Measurements from ENCODE around the gene MUSTN1. TPM values are rescaled to one million over a fixed set of nuclear protein-coding genes. Genes with fewer than 3 reads are reported as not detected.

The MUSTN1 gene
- total RNA-seq, 1 experiment from 2014 or later = 0.49 TPM

- in situ Hi-C loops (cut with HindIII; ENCODE audit: low pct_unique_long_range_greater_than_20kb, low sequenced_read_pairs) (no loop called here), intact Hi-C loops (cut with micrococcal nuclease; ENCODE audit: unreplicated experiment) (no loop called here)
- no peaks in the 10 kb centered on the region for H3K27me3 ChIP-seq (ENCODE audit: control insufficient read depth, insufficient read depth, low read length)
- DNase-seq (ENCODE audit: low read depth, low spot score) (no peak), ATAC-seq (no peak)
- H3K36me3 ChIP-seq (ENCODE audit: control insufficient read depth, insufficient read depth, low read length) = no peaks in the 10 kb centered on the region
- no peak overlapping the region for H3K4me3 ChIP-seq (ENCODE audit: low read depth in 2 of 2, low read length in 2 of 2)
- TF ChIP-seq TCF7L2 (IDR thresholded peaks at IDR 0.05; ENCODE audit: low read depth, low read length) (no peak), CTCF (IDR thresholded peaks at IDR 0.05) (no peak)
- ChIA-PET POLR2A (no interaction called here), CTCF (no interaction called here)
- no peaks in the 10 kb centered on the region for H3K9me3 ChIP-seq (ENCODE audit: control insufficient read depth, insufficient read depth, low read depth, low read length)
- H3K4me1 ChIP-seq (ENCODE audit: control insufficient read depth, insufficient read depth, low read length) = no peaks in the 10 kb centered on the region
- BruUV-seq (replicated peaks) = no TSS peak
- H3K27ac ChIP-seq (ENCODE audit: low read length) = no peak overlapping the region
Observed at GRCh38 chr3:52793702-52794611, 40.9 kb downstream of the MUSTN1 start.

- Histone ChIP-seq H3K4me3 (ENCODE audit: low read depth in 2 of 2, low read length in 2 of 2) (no peak overlapping the region), H3K27me3 (ENCODE audit: control insufficient read depth, insufficient read depth, low read length) (no peaks in the 10 kb centered on the region), H3K36me3 (ENCODE audit: control insufficient read depth, insufficient read depth, low read length) (no peaks in the 10 kb centered on the region), H3K27ac (ENCODE audit: low read length) (no peak overlapping the region), H3K4me1 (ENCODE audit: control insufficient read depth, insufficient read depth, low read length) (no peaks in the 10 kb centered on the region), H3K9me3 (ENCODE audit: control insufficient read depth, insufficient read depth, low read depth, low read length) (no peaks in the 10 kb centered on the region)
- ChIA-PET POLR2A (no interaction called here), CTCF (interaction anchor here (0.7 to 1.3 kb wide), 2 partner anchors 28 to 51 kb away, joined by 3 to 7 read pairs; no protein-coding TSS in a partner anchor)
- in situ Hi-C loops (cut with HindIII; ENCODE audit: low pct_unique_long_range_greater_than_20kb, low sequenced_read_pairs) = no loop called here
- no peak for TF ChIP-seq REST (IDR thresholded peaks at IDR 0.05; ENCODE audit: insufficient read depth in 1 of 2, low read depth in 2 of 2, low read length in 1 of 2)
- no peak for TF ChIP-seq SIN3A (IDR thresholded peaks at IDR 0.05; ENCODE audit: borderline replicate concordance, insufficient read depth, low read depth, low read length)
- TF ChIP-seq CTCF (IDR thresholded peaks at IDR 0.05) = no peak
- no peak for TF ChIP-seq TCF7L2 (IDR thresholded peaks at IDR 0.05; ENCODE audit: low read depth, low read length)
- TF ChIP-seq POLR2AphosphoS5 (IDR thresholded peaks at IDR 0.05; ENCODE audit: low read depth, low read length) = no peak
- no peak for ATAC-seq
- intact Hi-C loops (cut with micrococcal nuclease; ENCODE audit: unreplicated experiment) = no loop called here
- DNase-seq (ENCODE audit: low read depth, low spot score) = no peak
- no TSS peak for BruUV-seq (replicated peaks)
Observed at GRCh38 chr3:52792961-52793695, 41.7 kb downstream of the MUSTN1 start.
